Dendritic cell treated with granulocyte-macrophage colony-stimulating factor and Interleukin-4, amounts not matched to agents 40 ng/mL and 50 ng/mL, for 4 days (primary cell): ENCODE measurements around the gene ESAM.
"Not testable (repeated sequence)": the region's sequence is repeated elsewhere in the genome, so short reads cannot be mapped to it uniquely, and the experiment has no call there.

ENCODE experiments used
- H3K27ac Mint-ChIP-seq: one replicate; pipeline ENCODE4 v1.8.0; 2022; ENCODE audit warnings: mild to moderate bottlenecking, mixed read lengths
- H3K27me3 Mint-ChIP-seq: one replicate; pipeline ENCODE4 v1.8.0; 2022; ENCODE audit warnings: mild to moderate bottlenecking, mixed read lengths
- H3K36me3 Mint-ChIP-seq: one replicate; pipeline ENCODE4 v1.8.0; 2022; ENCODE audit warnings: low read depth, mixed read lengths
- H3K4me1 Mint-ChIP-seq: one replicate; pipeline ENCODE4 v1.8.0; 2022; ENCODE audit warnings: low read depth, mixed read lengths
- H3K4me3 Mint-ChIP-seq: one replicate; pipeline ENCODE4 v1.8.0; 2022; ENCODE audit warnings: mild to moderate bottlenecking, moderate library complexity, mixed read lengths
- H3K9me3 Mint-ChIP-seq: one replicate; pipeline ENCODE4 v1.8.0; 2022; ENCODE audit warnings: mixed read lengths
- intact Hi-C: fragments of 100-400 bp; cut with micrococcal nuclease; formaldehyde crosslinking; loops from one replicate; pipeline ENCODE4 v1.15.0; 2022

ESAM gene

DNA sequence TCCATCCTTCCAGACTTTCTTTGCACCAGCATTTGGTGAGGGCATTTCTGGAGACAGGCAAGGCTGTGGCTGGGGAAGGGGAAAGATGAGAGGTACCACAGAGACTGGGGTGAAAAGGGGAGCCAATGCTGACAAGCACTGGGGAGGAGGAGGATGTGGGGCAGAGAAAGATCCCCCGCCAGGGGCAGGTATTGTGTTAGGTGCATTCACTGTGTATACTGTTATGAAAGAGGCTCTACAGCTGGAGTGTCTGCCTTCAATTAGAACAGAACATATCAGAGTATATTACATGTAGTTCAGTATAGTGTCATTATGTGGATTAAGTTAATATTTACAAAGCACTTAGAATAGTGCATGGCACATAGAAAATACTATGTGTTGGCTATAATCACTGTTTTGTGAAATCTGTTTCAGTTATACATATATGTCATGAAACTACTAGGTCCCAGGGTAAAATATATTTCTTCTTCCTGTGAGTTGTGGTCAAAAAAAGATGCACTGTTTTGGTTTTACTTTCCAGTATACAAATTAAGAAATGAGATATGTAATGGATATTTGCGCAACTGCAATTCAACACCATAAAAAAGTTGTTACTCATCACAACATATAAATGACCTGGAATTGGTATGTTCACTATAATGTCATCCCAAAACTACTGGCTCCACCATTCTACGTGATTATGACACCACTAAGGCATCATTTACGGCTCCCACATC is 29.7 kb upstream of the ESAM start:
- H3K4me1 Mint-ChIP-seq: peaks cover 9% of the 10 kb centered on the region
- no peak overlapping the region for H3K27ac Mint-ChIP-seq
- no peaks in the 10 kb centered on the region for H3K27me3 Mint-ChIP-seq
- intact Hi-C loops: no loop called here
- H3K4me3 Mint-ChIP-seq: no peak overlapping the region
- H3K36me3 Mint-ChIP-seq: peaks cover 5% of the 10 kb centered on the region
- no peaks in the 10 kb centered on the region for H3K9me3 Mint-ChIP-seq

DNA sequence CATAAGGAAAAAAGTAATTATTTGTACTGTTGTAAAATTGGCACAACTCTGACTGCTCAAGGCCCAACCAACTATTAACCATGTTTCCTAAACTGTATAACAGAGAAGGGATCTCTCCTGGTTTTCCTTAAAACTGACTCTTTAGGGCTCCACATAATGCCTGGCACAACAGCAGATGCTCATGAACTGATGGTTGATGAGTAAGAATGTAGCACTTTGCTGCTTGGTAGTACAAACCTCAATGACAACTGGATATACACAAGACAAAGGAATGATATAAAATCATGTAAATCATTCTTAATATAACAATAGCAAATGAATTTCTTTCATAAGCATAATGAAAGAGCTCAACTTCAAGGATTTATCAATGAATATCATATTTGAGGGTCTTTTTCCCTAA is 26.4 kb upstream of the ESAM start:
- no peaks in the 10 kb centered on the region for H3K9me3 Mint-ChIP-seq
- H3K27me3 Mint-ChIP-seq: no peaks in the 10 kb centered on the region
- intact Hi-C loops: no loop called here
- peaks cover 9% of the 10 kb centered on the region for H3K4me1 Mint-ChIP-seq
- H3K36me3 Mint-ChIP-seq: peaks cover 5% of the 10 kb centered on the region
- H3K4me3 Mint-ChIP-seq: no peak overlapping the region
- H3K27ac Mint-ChIP-seq: no peak overlapping the region

DNA sequence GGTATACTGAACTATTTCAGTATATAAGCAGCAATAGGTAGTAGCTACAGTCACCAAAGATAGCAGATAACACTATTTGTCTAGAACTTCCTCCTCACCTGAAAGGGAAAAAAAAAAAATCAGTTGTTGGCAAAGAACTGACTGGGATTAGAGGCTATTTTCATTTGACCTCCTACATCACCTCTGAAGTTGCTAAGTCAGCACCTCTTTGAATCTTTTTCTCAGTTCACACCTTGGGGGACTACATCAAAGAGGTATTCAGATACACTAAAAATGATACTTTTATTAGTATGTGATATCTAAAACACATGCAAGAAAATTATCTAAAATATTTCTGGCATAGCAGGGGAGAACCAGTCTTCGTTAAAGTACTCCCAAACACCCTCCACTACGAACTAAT is 22.0 kb upstream of the ESAM start:
- intact Hi-C loops: no loop called here
- Mint-ChIP-seq H3K9me3 (no peaks in the 10 kb centered on the region), H3K27me3 (no peaks in the 10 kb centered on the region), H3K36me3 (peaks cover 7% of the 10 kb centered on the region), H3K27ac (no peak overlapping the region), H3K4me1 (no peaks in the 10 kb centered on the region), H3K4me3 (no peak overlapping the region)

DNA sequence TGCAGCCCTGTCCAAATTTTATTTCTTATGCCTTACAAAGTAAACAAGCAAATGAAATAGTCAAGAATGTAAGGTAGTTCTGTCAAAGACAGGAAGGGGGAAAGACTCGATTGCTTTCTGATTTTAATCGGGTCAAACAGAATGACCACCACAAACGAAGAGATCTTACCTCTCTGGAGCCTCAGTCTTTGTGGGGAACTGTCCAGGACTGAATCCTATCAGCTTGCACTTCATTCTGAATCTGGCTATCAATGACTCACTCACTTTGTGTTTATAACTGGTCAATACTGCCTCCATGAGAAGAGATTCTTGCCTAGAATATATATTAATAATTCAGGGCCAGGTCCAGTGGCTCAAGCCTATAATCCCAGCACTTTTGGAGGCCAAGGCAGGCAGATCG is 20.9 kb upstream of the ESAM start:
- H3K4me3 Mint-ChIP-seq: no peak overlapping the region
- intact Hi-C loops: no loop called here
- no peak overlapping the region for H3K27ac Mint-ChIP-seq
- no peaks in the 10 kb centered on the region for H3K27me3 Mint-ChIP-seq
- no peaks in the 10 kb centered on the region for H3K9me3 Mint-ChIP-seq
- H3K4me1 Mint-ChIP-seq: peaks cover under 1% of the 10 kb centered on the region
- peaks cover 15% of the 10 kb centered on the region for H3K36me3 Mint-ChIP-seq

DNA sequence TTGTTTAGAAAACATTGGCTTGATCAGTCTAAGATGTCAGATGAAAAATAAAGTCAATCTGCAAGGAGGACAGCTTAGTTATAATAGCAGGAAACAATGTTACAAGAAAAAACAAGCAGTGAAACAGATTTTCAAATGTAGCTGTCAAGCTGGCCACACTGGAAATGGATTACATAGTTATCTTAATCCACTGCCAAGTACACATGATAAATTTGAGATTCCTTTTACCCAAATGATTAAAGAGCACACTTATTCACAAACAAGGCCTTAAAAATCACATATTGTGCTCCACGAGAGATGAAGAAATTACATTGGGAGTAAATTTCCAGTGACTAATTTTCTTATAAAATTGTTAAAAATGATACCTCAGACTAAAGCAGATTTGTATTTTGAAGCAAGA is 17.5 kb upstream of the ESAM start:
- H3K36me3 Mint-ChIP-seq: peaks cover 23% of the 10 kb centered on the region
- peaks cover 28% of the 10 kb centered on the region for H3K4me1 Mint-ChIP-seq
- H3K27me3 Mint-ChIP-seq: no peaks in the 10 kb centered on the region
- intact Hi-C loops: no loop called here
- H3K9me3 Mint-ChIP-seq: no peaks in the 10 kb centered on the region
- H3K27ac Mint-ChIP-seq: no peak overlapping the region
- no peak overlapping the region for H3K4me3 Mint-ChIP-seq

DNA sequence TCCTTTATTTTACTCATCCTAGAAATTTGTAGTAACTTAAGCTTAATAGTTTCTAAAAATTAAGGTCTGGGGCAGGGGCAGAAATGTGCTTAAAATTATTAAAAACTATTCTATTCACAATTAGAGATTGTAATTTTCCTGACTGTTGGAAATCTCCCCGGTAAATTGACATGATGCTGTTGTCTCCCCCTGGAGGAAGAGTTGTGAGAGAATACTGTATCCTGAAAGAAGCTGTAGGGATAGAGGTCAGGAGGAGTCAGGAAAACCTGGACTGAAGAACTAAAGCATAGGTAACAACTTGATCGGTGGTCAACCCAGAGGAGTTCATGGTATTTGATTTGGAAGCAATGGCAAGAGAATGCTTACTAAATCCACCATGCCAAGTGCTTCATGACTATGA is 16.2 kb upstream of the ESAM start:
- Mint-ChIP-seq H3K27ac (no peak overlapping the region), H3K9me3 (no peaks in the 10 kb centered on the region), H3K4me3 (no peak overlapping the region), H3K4me1 (peaks cover 28% of the 10 kb centered on the region), H3K27me3 (no peaks in the 10 kb centered on the region), H3K36me3 (peaks cover 23% of the 10 kb centered on the region)
- intact Hi-C loops: no loop called here

DNA sequence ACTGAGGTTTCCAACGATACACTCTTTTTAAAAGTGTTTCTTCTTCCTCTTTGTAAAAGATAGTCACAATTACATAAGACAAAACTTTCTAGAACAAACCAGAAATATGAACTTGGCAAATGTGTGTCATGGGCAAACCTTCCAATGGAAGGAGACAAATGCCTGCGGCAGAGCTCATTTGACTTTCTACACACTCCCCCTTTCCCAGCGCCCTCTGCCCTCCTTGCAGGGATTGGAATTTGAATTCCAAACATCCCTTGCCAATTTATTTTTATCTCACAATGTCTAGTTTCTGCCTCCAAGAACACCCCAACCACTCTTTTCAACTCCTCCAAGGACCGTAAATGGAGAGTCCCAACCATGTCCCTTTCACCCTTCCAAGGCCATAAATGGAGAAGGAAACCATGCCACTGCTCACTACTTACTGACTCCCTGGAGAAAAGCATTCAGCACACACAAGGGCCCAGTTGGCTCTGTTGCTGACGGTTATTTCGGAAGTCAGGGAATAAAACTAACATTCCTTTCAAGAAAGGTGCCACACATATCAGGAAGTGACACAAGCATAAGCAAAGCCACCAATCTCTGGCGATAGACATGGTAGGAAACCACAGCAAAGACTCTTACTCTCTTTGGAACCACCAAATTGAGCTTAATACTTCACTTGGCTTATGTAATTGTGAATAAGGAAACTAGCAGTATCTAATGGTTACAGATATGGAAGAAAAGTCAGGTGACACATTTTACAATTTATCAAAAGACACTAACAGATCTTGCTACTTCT is 15.0 kb upstream of the ESAM start:
- no peaks in the 10 kb centered on the region for H3K9me3 Mint-ChIP-seq
- intact Hi-C loops: no loop called here
- H3K4me1 Mint-ChIP-seq: peaks cover 28% of the 10 kb centered on the region
- peaks cover 29% of the 10 kb centered on the region for H3K36me3 Mint-ChIP-seq
- H3K27me3 Mint-ChIP-seq: no peaks in the 10 kb centered on the region
- peak overlapping the region; percentile 7 for H3K27ac Mint-ChIP-seq
- H3K4me3 Mint-ChIP-seq: no peak overlapping the region

DNA sequence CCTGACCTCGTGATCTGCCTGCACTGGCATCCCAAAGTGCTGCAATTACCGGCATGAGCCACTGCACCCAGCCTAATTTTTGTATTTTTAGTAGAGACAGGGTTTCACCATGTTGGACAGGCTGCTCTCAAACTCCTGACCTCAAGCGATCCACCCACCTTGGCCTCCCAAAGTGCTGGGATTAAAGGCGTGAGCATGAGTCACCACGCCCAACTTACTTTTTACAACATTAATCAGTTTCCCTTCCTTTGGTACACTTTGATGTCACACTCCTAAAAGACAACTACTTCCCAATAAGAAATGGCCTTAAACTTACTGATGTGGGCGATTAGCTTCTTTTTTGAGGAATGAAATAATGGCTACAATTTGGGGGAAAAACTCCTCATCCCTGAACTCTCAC is 8.9 kb upstream of the ESAM start:
- H3K4me1 Mint-ChIP-seq: peaks cover 14% of the 10 kb centered on the region
- H3K4me3 Mint-ChIP-seq, H3K9me3 Mint-ChIP-seq, H3K27me3 Mint-ChIP-seq, H3K27ac Mint-ChIP-seq, intact Hi-C loops: not testable (repeated sequence)
- peaks cover 60% of the 10 kb centered on the region for H3K36me3 Mint-ChIP-seq

DNA sequence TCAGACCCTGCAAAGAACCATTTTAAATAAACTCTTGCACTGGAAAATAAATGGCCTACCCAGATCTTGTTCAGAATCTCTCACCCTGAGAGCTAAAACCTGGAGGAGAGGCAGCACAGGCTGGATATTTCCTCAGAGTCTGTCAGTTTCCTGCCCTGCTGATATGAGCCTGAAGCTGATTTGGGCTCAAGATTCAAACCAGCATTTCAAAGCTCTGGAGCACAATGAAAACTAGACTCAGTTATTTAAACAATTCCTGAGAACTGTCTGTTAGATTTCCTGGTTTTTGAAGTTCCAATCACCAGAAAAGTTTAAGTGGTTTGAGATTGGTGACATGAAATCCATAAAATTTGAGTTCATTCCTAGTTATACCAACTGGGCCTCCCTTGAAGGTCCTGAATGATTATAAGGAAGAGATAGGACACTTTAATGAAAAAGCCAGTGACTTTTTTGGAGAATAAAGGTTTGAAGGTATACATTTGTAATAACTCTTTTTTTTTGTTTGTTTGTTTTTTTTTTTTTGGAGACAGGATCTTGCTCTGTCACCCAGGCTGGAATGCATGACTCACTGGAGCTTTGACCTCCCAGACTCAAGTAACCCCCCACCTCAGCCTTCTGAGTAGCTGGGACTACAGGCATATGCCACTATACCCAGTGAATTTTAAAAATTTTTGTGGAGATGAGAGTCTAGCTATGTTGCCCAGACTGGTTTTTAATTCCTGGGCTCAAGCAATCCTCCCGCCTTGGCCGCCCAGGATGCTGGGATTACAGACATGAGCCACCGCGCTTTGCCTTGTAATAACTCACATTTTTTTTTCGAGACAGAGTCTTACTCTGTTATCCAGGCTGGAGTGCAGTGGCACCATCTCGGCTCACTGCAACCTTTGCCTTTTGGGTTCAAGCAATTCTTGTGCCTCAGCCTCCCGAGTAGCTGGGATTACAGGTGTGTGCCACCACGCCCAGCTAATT is 8.0 kb upstream of the ESAM start:
- Mint-ChIP-seq H3K4me3 (no peak overlapping the region), H3K9me3 (no peaks in the 10 kb centered on the region), H3K4me1 (peaks cover 5% of the 10 kb centered on the region), H3K27ac (no peak overlapping the region), H3K36me3 (peaks cover 68% of the 10 kb centered on the region), H3K27me3 (no peaks in the 10 kb centered on the region)
- intact Hi-C loops: no loop called here

DNA sequence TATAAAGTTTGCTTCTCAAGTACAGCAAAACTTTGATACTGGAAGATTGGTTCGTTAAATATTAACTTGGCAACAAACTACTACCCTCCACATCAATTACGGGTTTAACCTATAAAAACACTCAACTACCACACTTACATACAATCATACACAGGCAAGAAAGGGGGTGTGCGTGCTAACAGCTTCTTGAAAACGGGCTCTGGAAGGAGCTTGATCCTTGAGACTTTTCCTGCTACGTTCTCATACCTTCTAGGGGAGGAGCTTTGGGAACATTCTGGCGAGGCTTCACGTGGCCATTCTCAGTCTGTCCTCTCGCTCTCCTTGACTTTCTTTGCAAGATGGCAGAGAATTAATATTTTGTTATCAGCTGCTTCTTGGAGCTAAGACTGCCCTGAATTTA is 6.8 kb upstream of the ESAM start:
- intact Hi-C loops: no loop called here
- Mint-ChIP-seq H3K9me3 (no peaks in the 10 kb centered on the region), H3K36me3 (peaks cover 75% of the 10 kb centered on the region), H3K27ac (no peak overlapping the region), H3K27me3 (no peaks in the 10 kb centered on the region), H3K4me1 (no peaks in the 10 kb centered on the region), H3K4me3 (no peak overlapping the region)

DNA sequence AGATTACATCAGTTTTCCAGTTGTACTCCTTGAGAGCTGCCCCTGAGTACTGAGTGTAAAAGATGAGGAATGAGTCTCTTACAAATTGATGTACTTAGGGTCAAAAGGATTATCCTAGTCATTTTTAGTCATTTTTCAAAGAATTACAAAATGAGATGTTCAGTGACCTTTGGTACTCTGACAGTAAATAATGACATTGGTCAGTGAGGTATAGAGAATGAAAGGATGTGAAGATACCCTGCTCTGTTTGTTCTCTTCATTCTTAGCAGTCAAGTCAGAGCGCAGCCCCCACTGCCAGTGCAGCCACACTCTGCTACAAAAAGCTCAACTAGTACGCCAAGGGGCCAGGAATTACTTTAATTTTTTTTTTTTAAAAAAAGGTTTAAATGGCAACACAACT is 4.1 kb upstream of the ESAM start:
- Mint-ChIP-seq H3K4me1 (peaks cover 17% of the 10 kb centered on the region), H3K36me3 (peaks cover 60% of the 10 kb centered on the region), H3K27ac (no peak overlapping the region), H3K4me3 (no peak overlapping the region), H3K27me3 (peaks cover 17% of the 10 kb centered on the region), H3K9me3 (no peaks in the 10 kb centered on the region)
- intact Hi-C loops: no loop called here

DNA sequence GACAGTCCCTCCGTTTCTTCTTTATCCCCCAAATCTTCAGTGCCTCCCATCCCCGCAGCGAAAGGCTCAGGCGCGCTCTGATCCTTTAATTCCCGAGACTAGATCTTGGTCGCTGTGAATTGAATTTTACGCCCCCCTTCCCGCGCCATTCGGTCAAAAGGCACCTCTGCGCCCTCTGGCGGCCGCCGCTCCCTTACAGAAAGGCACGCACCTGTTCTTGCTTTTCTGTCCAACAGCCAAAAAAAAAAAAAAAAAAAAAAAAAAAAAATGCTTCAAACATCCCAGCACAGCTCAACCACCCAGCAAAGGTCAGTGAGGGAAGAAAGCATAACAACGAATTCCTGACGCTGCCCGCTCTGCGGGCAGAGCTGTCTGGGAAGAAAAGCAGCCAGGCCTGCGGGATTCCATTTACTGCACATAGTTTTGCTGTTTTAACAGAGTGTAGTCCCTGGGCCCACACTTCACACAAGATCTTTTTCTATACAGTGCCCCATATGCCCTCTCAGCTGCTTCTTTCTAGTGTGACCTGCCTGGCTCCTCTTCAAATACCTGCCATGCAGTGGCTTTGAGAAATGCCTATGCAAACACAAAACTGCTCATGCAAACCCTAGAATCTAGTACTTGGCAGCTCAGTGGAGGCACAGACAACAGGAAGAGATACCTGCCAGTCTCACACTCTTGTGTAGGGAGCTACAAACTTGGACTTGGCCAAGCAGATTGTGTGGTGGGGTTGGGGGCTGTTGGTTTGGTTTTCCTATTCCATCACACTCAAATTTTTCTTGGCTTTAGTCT is 1.3 kb upstream of the ESAM start:
- Mint-ChIP-seq H3K27me3 (peaks cover 45% of the 10 kb centered on the region), H3K27ac (peak overlapping the region; percentile 42), H3K9me3 (no peaks in the 10 kb centered on the region), H3K4me1 (peaks cover 45% of the 10 kb centered on the region), H3K36me3 (peaks cover 32% of the 10 kb centered on the region), H3K4me3 (peak overlapping the region; percentile 96)
- intact Hi-C loops: loop anchor here (1.0 to 5.0 kb wide), 2 partner anchors 34 to 94 kb away; no protein-coding TSS in a partner anchor

DNA sequence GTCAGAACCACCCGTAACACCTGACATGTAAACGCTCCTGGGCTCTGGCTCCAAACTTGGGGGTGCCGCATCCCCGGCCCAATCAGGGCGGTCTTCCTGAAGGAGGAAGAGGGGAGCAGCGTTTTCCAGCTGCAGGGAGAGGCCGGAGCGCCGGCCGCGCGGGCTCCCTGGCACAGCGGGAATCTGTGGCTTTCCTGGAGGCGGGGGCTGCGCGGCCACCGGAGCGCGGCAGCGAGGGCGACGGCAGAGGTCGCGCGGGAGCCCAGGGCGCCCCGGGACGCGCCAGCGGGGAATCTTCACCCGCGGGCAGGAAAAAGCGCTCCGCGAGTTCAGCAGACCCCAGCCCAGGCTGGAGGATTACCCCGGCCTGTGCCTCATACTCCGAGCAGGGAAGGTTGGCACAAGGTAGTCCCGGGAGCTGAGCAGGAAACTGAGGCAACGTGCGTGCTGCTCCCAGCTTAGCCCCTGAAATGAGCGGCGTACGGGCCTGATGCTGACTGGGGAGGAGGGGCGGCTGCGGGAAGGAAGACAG is 600 bp upstream of the ESAM start:
- peaks cover 52% of the 10 kb centered on the region for H3K4me1 Mint-ChIP-seq
- H3K36me3 Mint-ChIP-seq: peaks cover 29% of the 10 kb centered on the region
- no peaks in the 10 kb centered on the region for H3K9me3 Mint-ChIP-seq
- H3K27ac Mint-ChIP-seq: peak overlapping the region; percentile 42
- intact Hi-C loops: loop anchor here (1.0 to 5.0 kb wide), 2 partner anchors 35 to 93 kb away; no protein-coding TSS in a partner anchor
- peak overlapping the region; percentile 96 for H3K4me3 Mint-ChIP-seq
- H3K27me3 Mint-ChIP-seq: peaks cover 45% of the 10 kb centered on the region
